ENCODE results near the gene PCDHGB5. TPM values are rescaled to one million over a fixed set of nuclear protein-coding genes. Genes with fewer than 3 reads are reported as not detected.
A peak's percentile ranks its signal among the peaks of the same experiment; 100 is the strongest.
"Not testable (repeated sequence)": the region's sequence is repeated elsewhere in the genome, so short reads cannot be mapped to it uniquely, and the experiment has no call there.

The PCDHGB5 gene
- total RNA-seq = 3.7 TPM

DNA sequence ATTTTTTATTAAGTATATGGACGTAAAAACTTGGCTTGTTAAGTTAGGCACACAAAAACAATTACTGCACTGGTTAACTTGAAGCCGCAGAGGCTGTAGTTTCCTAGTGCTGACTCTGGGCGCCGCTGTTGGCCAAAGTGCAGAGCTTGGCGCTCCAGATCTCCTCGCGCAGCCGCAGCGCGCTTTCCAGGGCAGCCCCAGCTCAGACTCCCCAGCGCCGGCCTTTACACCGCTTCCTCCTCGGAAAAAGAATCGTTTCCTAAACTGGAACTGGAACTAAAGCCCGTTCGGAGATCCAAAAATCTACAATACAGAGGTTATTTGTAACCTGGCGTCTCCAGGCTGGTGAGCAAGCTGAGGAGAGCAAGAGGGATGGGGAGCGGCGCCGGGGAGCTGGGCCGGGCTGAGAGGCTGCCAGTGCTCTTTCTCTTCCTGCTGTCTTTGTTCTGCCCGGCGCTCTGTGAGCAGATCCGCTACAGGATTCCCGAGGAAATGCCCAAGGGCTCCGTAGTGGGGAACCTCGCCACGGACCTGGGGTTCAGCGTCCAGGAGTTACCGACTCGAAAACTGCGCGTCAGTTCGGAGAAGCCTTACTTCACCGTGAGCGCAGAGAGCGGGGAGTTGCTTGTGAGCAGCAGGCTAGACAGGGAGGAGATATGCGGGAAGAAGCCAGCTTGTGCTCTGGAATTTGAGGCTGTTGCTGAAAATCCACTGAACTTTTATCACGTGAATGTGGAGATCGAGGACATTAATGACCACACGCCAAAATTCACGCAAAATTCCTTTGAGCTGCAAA, at the start of gene PCDHGB5:
PCDHGB5 (plus strand) TSS at position 192 of the 796 bp plus-strand sequence; CDS start at position 373, 181 bp downstream.
- Histone ChIP-seq H3K27me3 (ENCODE audit: control insufficient read depth in 3 of 3, insufficient read depth in 3 of 3, low read length in 3 of 3) (peaks cover 0 to 12% (median 8%) of the 10 kb centered on the region in 3 donors), H3K4me1 (ENCODE audit: control insufficient read depth in 3 of 3, insufficient read depth in 3 of 3, low read length in 3 of 3) (peaks cover 0 to 23% (median 6%) of the 10 kb centered on the region in 3 donors), H3K9me3 (ENCODE audit: control insufficient read depth in 3 of 3, low read length in 3 of 3) (peaks cover 12 to 32% (median 19%) of the 10 kb centered on the region in 3 donors), H3K4me3 (ENCODE audit: low read length in 3 of 3) (peak within 1 kb of the TSS; percentile 51 to 60 (median 54)), H3K9ac (ENCODE audit: low read depth in 1 of 3, low read length in 3 of 3) (peak within 1 kb of the TSS in 1 of 3 donors; percentile 12)
- H3K27ac ChIP-seq (ENCODE audit: low read depth, low read length); H3K36me3 ChIP-seq (ENCODE audit: control insufficient read depth in 3 of 3, insufficient read depth in 3 of 3, low read length in 3 of 3): not testable (repeated sequence)

DNA sequence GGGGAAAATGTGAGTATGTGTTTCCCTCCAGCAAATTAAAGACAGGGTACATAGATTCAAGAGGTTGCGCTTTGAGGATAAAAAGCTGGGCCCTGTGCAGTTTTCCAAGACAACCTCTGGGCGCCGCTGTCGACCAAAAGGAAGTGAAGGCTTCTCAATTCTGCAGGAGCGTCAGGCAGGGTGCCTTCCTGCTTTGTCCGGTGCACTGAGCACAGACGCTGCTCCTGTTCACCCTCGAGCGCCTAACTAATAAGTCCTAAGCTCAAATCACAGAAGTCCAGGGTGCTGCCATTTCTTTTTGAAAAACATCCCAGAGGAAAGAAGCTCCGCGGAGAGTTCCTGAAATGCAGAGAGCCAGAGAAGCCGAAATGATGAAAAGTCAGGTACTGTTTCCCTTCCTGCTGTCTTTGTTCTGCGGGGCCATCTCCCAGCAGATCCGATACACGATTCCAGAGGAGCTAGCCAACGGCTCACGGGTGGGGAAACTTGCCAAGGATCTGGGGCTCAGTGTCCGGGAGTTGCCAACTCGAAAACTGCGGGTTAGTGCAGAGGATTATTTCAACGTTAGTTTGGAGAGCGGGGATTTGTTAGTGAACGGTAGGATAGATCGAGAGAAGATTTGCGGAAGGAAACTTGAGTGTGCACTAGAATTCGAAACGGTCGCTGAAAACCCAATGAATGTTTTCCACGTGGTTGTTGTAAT, 47.7 kb upstream of the PCDHGB5 start, which contains the start of gene PCDHGB1:
PCDHGB1 (plus strand) TSS at position 183 of the 703 bp plus-strand sequence; CDS start at position 345, 162 bp downstream.
- H3K27me3 ChIP-seq (ENCODE audit: control insufficient read depth in 3 of 3, insufficient read depth in 3 of 3, low read length in 3 of 3) = peaks cover 0 to 21% (median 9%) of the 10 kb centered on the region in 3 donors
- peaks cover 0 to 3% (median 2%) of the 10 kb centered on the region in 3 donors for H3K36me3 ChIP-seq (ENCODE audit: control insufficient read depth in 3 of 3, insufficient read depth in 3 of 3, low read length in 3 of 3)
- no peaks in the 10 kb centered on the region for H3K4me1 ChIP-seq (ENCODE audit: control insufficient read depth in 3 of 3, insufficient read depth in 3 of 3, low read length in 3 of 3)
- peak within 1 kb of the TSS in 1 of 3 donors; percentile 25 for H3K9ac ChIP-seq (ENCODE audit: low read depth in 1 of 3, low read length in 3 of 3)
- H3K9me3 ChIP-seq (ENCODE audit: control insufficient read depth in 3 of 3, low read length in 3 of 3) = peaks cover 13 to 22% (median 15%) of the 10 kb centered on the region in 3 donors
- H3K27ac ChIP-seq (ENCODE audit: low read depth, low read length) = no peak within 1 kb of the TSS
- peak within 1 kb of the TSS; percentile 28 to 37 (median 35) for H3K4me3 ChIP-seq (ENCODE audit: low read length in 3 of 3)

DNA sequence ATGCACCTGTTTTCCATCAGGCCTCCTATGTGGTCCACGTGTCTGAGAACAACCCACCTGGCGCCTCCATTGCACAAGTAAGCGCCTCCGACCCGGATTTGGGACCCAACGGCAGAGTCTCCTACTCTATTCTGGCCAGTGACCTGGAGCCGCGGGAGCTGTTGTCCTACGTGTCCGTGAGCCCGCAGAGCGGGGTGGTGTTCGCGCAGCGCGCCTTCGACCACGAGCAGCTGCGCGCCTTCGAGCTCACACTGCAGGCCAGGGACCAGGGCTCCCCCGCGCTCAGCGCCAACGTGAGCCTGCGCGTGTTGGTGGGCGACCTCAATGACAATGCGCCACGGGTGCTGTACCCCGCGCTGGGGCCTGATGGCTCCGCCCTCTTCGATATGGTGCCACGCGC, 46.2 kb upstream of the PCDHGB5 start:
- Histone ChIP-seq H3K9me3 (ENCODE audit: control insufficient read depth in 3 of 3, low read length in 3 of 3) (peaks cover 24 to 30% (median 26%) of the 10 kb centered on the region in 3 donors), H3K27me3 (ENCODE audit: control insufficient read depth in 3 of 3, insufficient read depth in 3 of 3, low read length in 3 of 3) (peaks cover 0 to 21% (median 11%) of the 10 kb centered on the region in 3 donors), H3K9ac (ENCODE audit: low read depth in 1 of 3, low read length in 3 of 3) (no peak overlapping the region), H3K4me1 (ENCODE audit: control insufficient read depth in 3 of 3, insufficient read depth in 3 of 3, low read length in 3 of 3) (no peaks in the 10 kb centered on the region), H3K27ac (ENCODE audit: low read depth, low read length) (no peak overlapping the region), H3K36me3 (ENCODE audit: control insufficient read depth in 3 of 3, insufficient read depth in 3 of 3, low read length in 3 of 3) (peaks cover 0 to 3% (median 2%) of the 10 kb centered on the region in 3 donors), H3K4me3 (ENCODE audit: low read length in 3 of 3) (no peak overlapping the region)

DNA sequence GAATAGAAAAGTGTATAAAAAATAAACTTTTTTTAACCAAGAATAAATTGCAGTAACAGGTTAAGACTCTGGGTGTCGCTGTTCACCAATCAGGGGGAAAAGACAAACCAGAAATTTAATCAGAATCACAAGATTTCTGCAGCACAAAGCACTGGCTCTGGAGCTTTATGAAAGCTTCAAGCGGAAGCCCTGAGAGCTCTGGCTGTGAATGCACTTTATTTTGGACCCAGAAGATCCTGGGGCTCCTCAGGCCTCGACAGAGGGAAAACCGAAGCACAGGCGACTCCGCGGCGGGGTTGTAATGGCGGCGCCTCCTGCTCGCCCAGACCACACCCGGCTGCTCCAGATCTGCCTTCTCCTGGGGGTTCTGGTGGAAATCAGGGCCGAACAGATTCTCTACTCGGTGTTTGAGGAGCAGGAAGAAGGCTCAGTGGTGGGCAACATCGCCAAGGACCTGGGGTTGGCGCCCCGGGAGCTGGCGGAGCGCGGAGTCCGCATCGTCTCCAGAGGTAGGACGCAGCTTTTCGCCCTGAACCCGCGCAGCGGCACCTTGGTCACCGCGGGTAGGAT, 42.8 kb upstream of the PCDHGB5 start, which contains the start of gene PCDHGA4:
PCDHGA4 (plus strand) TSS at position 122 of the 570 bp plus-strand sequence; CDS start at position 209, 87 bp downstream.
- Histone ChIP-seq H3K27me3 (ENCODE audit: control insufficient read depth in 3 of 3, insufficient read depth in 3 of 3, low read length in 3 of 3) (peaks cover 0 to 29% (median 18%) of the 10 kb centered on the region in 3 donors), H3K9ac (ENCODE audit: low read depth in 1 of 3, low read length in 3 of 3) (peak within 1 kb of the TSS in 1 of 3 donors; percentile 42), H3K36me3 (ENCODE audit: control insufficient read depth in 3 of 3, insufficient read depth in 3 of 3, low read length in 3 of 3) (peaks cover 0 to 4% (median 2%) of the 10 kb centered on the region in 3 donors), H3K4me1 (ENCODE audit: control insufficient read depth in 3 of 3, insufficient read depth in 3 of 3, low read length in 3 of 3) (peaks cover 0 to 4% (median 0%) of the 10 kb centered on the region in 3 donors), H3K4me3 (ENCODE audit: low read length in 3 of 3) (peak within 1 kb of the TSS; percentile 48 to 61 (median 54)), H3K27ac (ENCODE audit: low read depth, low read length) (no peak within 1 kb of the TSS), H3K9me3 (ENCODE audit: control insufficient read depth in 3 of 3, low read length in 3 of 3) (peaks cover 23 to 40% (median 28%) of the 10 kb centered on the region in 3 donors)

DNA sequence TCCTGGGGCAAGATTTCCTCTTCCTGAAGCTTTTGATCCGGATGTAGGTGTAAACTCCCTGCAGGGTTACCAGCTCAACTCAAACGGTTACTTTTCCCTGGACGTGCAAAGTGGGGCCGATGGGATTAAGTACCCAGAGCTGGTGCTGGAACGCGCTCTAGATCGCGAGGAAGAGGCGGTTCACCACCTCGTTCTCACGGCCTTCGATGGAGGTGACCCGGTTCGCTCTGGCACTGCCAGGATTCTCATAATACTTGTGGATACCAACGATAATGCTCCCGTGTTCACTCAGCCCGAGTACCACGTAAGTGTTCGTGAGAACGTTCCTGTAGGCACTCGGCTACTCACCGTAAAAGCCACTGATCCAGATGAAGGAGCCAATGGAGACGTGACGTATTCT, 42.1 kb upstream of the PCDHGB5 start:
- Histone ChIP-seq H3K27me3 (ENCODE audit: control insufficient read depth in 3 of 3, insufficient read depth in 3 of 3, low read length in 3 of 3) (peaks cover 0 to 36% (median 16%) of the 10 kb centered on the region in 3 donors), H3K4me1 (ENCODE audit: control insufficient read depth in 3 of 3, insufficient read depth in 3 of 3, low read length in 3 of 3) (peaks cover 0 to 4% (median 0%) of the 10 kb centered on the region in 3 donors), H3K9ac (ENCODE audit: low read depth in 1 of 3, low read length in 3 of 3) (no peak overlapping the region), H3K4me3 (ENCODE audit: low read length in 3 of 3) (peak overlapping the region; percentile 45 to 54 (median 48)), H3K27ac (ENCODE audit: low read depth, low read length) (no peak overlapping the region), H3K36me3 (ENCODE audit: control insufficient read depth in 3 of 3, insufficient read depth in 3 of 3, low read length in 3 of 3) (peaks cover 0 to 4% (median 2%) of the 10 kb centered on the region in 3 donors), H3K9me3 (ENCODE audit: control insufficient read depth in 3 of 3, low read length in 3 of 3) (peaks cover 23 to 39% (median 28%) of the 10 kb centered on the region in 3 donors)

DNA sequence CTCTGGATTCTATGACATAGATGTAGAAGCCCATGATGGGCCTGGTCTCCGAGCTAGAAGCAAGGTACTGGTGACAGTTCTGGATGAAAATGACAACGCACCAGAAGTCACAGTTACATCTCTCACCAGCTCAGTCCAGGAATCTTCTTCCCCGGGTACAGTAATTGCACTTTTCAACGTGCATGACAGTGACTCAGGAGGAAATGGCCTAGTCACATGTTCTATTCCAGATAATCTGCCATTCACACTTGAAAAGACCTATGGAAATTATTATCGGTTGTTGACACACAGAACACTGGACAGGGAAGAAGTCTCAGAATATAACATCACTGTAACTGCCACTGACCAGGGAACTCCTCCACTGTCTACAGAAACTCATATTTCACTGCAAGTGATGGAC, 41.6 kb upstream of the PCDHGB5 start:
- H3K4me3 ChIP-seq (ENCODE audit: low read length in 3 of 3) = peak overlapping the region in 2 of 3 donors; percentile 21 to 54
- peaks cover 0 to 36% (median 14%) of the 10 kb centered on the region in 3 donors for H3K27me3 ChIP-seq (ENCODE audit: control insufficient read depth in 3 of 3, insufficient read depth in 3 of 3, low read length in 3 of 3)
- no peak overlapping the region for H3K9ac ChIP-seq (ENCODE audit: low read depth in 1 of 3, low read length in 3 of 3)
- H3K27ac ChIP-seq (ENCODE audit: low read depth, low read length) = no peak overlapping the region
- H3K36me3 ChIP-seq (ENCODE audit: control insufficient read depth in 3 of 3, insufficient read depth in 3 of 3, low read length in 3 of 3) = peaks cover 0 to 2% (median 2%) of the 10 kb centered on the region in 3 donors
- H3K9me3 ChIP-seq (ENCODE audit: control insufficient read depth in 3 of 3, low read length in 3 of 3) = peaks cover 23 to 34% (median 27%) of the 10 kb centered on the region in 3 donors
- H3K4me1 ChIP-seq (ENCODE audit: control insufficient read depth in 3 of 3, insufficient read depth in 3 of 3, low read length in 3 of 3) = peaks cover 0 to 4% (median 0%) of the 10 kb centered on the region in 3 donors

DNA sequence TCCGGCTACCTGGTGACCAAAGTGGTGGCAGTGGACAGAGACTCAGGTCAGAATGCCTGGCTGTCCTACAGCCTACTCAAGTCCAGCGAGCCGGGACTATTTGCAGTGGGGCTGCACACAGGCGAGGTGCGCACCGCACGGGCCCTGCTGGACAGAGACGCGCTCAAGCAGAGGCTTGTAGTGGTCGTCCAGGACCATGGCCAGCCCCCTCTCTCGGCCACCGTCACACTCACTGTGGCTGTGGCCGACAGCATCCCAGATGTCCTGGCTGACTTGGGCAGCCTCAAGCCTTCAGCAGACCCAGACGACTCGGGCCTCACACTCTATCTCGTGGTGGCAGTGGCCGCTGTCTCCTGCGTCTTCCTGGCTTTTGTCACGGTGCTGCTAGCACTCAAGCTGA, 40.8 kb upstream of the PCDHGB5 start:
- H3K4me1 ChIP-seq (ENCODE audit: control insufficient read depth in 3 of 3, insufficient read depth in 3 of 3, low read length in 3 of 3) = peaks cover 0 to 4% (median 0%) of the 10 kb centered on the region in 3 donors

DNA sequence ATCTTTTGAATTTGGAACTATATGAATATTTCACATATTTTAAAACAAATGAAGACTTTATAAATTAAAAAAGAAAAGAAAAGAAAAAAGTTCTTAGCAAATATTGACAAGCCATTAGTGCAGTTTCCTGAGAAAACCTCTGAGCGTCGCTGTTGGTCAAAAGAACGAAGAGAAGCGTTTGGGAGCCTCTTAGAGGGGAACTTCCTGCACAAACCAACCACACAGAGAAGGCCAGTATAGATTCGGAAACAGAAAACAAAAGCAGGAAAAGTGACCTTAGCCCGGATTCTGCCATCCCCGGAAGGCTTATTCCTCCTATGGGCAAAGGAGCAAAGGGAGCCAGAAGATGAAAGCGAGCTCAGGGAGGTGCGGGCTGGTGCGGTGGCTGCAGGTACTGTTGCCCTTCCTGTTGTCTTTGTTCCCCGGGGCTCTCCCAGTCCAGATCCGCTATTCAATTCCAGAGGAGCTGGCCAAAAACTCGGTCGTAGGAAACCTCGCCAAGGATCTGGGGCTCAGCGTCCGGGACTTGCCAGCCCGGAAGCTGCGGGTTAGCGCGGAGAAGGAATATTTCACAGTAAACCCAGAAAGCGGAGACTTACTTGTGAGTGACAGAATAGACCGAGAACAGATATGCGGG, 37.8 kb upstream of the PCDHGB5 start, which contains the start of gene PCDHGB2:
PCDHGB2 (plus strand) TSS at position 205 of the 637 bp plus-strand sequence; CDS start at position 347, 142 bp downstream.
- Histone ChIP-seq H3K4me3 (ENCODE audit: low read length in 3 of 3) (peak within 1 kb of the TSS; percentile 54 to 72 (median 61)), H3K27ac (ENCODE audit: low read depth, low read length) (no peak within 1 kb of the TSS), H3K9me3 (ENCODE audit: control insufficient read depth in 3 of 3, low read length in 3 of 3) (peaks cover 16 to 39% (median 31%) of the 10 kb centered on the region in 3 donors), H3K9ac (ENCODE audit: low read depth in 1 of 3, low read length in 3 of 3) (peak within 1 kb of the TSS in 1 of 3 donors; percentile 50), H3K4me1 (ENCODE audit: control insufficient read depth in 3 of 3, insufficient read depth in 3 of 3, low read length in 3 of 3) (peaks cover 0 to 4% (median 0%) of the 10 kb centered on the region in 3 donors), H3K27me3 (ENCODE audit: control insufficient read depth in 3 of 3, insufficient read depth in 3 of 3, low read length in 3 of 3) (peaks cover 7 to 36% (median 15%) of the 10 kb centered on the region in 3 donors), H3K36me3 (ENCODE audit: control insufficient read depth in 3 of 3, insufficient read depth in 3 of 3, low read length in 3 of 3) (peaks cover 0 to 4% (median 4%) of the 10 kb centered on the region in 3 donors)

More for the DNA sequence above, 40.8 kb upstream of the PCDHGB5 start:
- Histone ChIP-seq H3K9me3 (ENCODE audit: control insufficient read depth in 3 of 3, low read length in 3 of 3) (peaks cover 18 to 34% (median 25%) of the 10 kb centered on the region in 3 donors), H3K9ac (ENCODE audit: low read depth in 1 of 3, low read length in 3 of 3) (no peak overlapping the region), H3K27me3 (ENCODE audit: control insufficient read depth in 3 of 3, insufficient read depth in 3 of 3, low read length in 3 of 3) (peaks cover 0 to 35% (median 14%) of the 10 kb centered on the region in 3 donors), H3K4me3 (ENCODE audit: low read length in 3 of 3) (peak overlapping the region; percentile 21 to 54 (median 41)), H3K36me3 (ENCODE audit: control insufficient read depth in 3 of 3, insufficient read depth in 3 of 3, low read length in 3 of 3) (peaks cover 0 to 2% (median 0%) of the 10 kb centered on the region in 3 donors), H3K27ac (ENCODE audit: low read depth, low read length) (no peak overlapping the region)
